OCI-LY3 (cell line): ENCODE data around the gene NFIA.

Experiments used
- H2AFZ ChIP-seq: fragments of 200-600, 300-600 bp; shearing (Covaris generic); 2 replicates; pipeline ENCODE4 v1.6.0; 2014; ENCODE audit warnings: antibody characterized with exemption, low read depth, low read length
- H3K27ac ChIP-seq: fragments of 200-600, 300-600 bp; sonication (generic); 2 replicates; pipeline ENCODE4 v1.5.1; 2014; ENCODE audit warnings: mild to moderate bottlenecking, low read length, moderate library complexity, mixed read lengths
- H3K27me3 ChIP-seq: fragments of 200-600, 300-600 bp; sonication (generic); 2 replicates; pipeline ENCODE4 v1.6.1; 2014; ENCODE audit warnings: low read depth, low read length, mixed read lengths
- H3K36me3 ChIP-seq: fragments of 200-600, 300-600 bp; sonication (generic); replicated peaks from 2 replicates; pipeline ENCODE3; 2014; ENCODE audit warnings: low read depth, low read length, mixed read lengths
- H3K4me1 ChIP-seq: fragments of 300-600, 200-600 bp; sonication (generic); 2 replicates; pipeline ENCODE4 v1.6.1; 2014; ENCODE audit warnings: low read length, mixed read lengths
- H3K4me2 ChIP-seq: fragments of 200-600, 300-600 bp; sonication (generic); 2 replicates; pipeline ENCODE4 v1.6.1; 2014; ENCODE audit warnings: low read length, mixed read lengths
- H3K4me3 ChIP-seq: fragments of 300-600, 200-600 bp; sonication (generic); 2 replicates; pipeline ENCODE4 v1.5.1; 2014; ENCODE audit warnings: antibody characterized with exemption, mild to moderate bottlenecking, low read length, moderate library complexity
- H3K79me2 ChIP-seq: fragments of 300-600, 200-600 bp; shearing (Covaris generic); 2 replicates; pipeline ENCODE4 v1.6.1; 2014; ENCODE audit warnings: mild to moderate bottlenecking, low read length, mixed read lengths
- H3K9ac ChIP-seq: fragments of 300-600, 200-600 bp; shearing (Covaris generic); 2 replicates; pipeline ENCODE4 v1.6.0; 2014; ENCODE audit warnings: mild to moderate bottlenecking, low read length, moderate library complexity
- H3K9me3 ChIP-seq: fragments of 200-600, 300-600 bp; shearing (Covaris generic); 2 replicates; pipeline ENCODE4 v1.6.1; 2014; ENCODE audit warnings: low read length, mixed read lengths; ENCODE audit not compliant: insufficient read depth
- H4K20me1 ChIP-seq: fragments of 200-600, 300-600 bp; sonication (generic); 2 replicates; pipeline ENCODE4 v1.6.1; 2016; ENCODE audit warnings: low read length, mixed read lengths; ENCODE audit not compliant: insufficient read depth
- EZH2phosphoT487 ChIP-seq: fragments of 200-600 bp; shearing (Covaris generic); IDR thresholded peaks from 2 replicates; pipeline ENCODE4 v1.6.1; 2018; ENCODE audit warnings: antibody characterized with exemption, mixed run types, low read depth
- TF ChIP-seq, protein P1 (sequence below): fragments of 200-600, 300-600 bp; sonication (generic); IDR thresholded peaks from 2 replicates; pipeline ENCODE4 v1.5.1; 2014; ENCODE audit warnings: antibody characterized with exemption, low read length, low read depth

NFIA gene

DNA sequence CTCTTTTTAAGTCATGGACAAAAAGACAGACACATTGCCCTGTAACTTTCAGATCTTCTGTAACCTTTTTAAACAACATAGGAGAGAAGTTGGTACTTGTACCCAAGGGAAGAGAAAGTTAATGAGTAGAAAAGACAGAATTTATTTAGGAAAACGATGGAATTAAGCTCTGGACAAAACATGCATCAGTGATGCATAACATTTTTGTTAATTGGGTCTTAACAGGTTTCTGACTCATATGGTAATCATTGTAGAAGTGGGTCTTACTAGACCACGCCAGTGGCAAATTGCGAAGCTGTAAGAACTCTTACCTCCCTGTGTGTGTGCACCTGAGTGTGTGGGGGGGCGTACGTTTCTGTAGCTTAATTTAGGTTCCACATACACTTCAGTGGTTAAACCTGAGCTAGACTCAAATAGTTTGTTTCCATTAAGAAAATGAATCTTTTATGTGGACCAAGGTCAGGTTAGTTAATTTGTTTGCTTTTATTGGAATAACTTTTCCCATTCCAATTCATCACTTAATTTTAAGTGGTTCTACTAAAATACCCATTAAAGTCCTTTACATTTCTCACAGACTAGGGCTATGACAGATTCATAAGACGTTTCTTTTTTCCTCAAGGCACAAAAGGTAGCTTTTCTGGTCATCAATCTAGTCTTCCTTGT is 48.1 kb downstream of the NFIA start:
- no peaks in the 10 kb centered on the region for H3K9me3 ChIP-seq
- H2AFZ ChIP-seq, result no peak overlapping the region
- no peaks in the 10 kb centered on the region for H3K27me3 ChIP-seq
- no peaks in the 10 kb centered on the region for H3K36me3 ChIP-seq
- H4K20me1 ChIP-seq, result no peaks in the 10 kb centered on the region
- TF ChIP-seq, protein P1, sequence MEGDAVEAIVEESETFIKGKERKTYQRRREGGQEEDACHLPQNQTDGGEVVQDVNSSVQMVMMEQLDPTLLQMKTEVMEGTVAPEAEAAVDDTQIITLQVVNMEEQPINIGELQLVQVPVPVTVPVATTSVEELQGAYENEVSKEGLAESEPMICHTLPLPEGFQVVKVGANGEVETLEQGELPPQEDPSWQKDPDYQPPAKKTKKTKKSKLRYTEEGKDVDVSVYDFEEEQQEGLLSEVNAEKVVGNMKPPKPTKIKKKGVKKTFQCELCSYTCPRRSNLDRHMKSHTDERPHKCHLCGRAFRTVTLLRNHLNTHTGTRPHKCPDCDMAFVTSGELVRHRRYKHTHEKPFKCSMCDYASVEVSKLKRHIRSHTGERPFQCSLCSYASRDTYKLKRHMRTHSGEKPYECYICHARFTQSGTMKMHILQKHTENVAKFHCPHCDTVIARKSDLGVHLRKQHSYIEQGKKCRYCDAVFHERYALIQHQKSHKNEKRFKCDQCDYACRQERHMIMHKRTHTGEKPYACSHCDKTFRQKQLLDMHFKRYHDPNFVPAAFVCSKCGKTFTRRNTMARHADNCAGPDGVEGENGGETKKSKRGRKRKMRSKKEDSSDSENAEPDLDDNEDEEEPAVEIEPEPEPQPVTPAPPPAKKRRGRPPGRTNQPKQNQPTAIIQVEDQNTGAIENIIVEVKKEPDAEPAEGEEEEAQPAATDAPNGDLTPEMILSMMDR, result no peak
- no peak for TF ChIP-seq EZH2phosphoT487
- no peaks in the 10 kb centered on the region for H3K79me2 ChIP-seq
- peaks cover 4% of the 10 kb centered on the region; the same call in 1 of the 2 replicates for H3K4me1 ChIP-seq
- H3K4me2 ChIP-seq, result no peak overlapping the region
- H3K4me3 ChIP-seq, result no peak overlapping the region
- no peak overlapping the region for H3K27ac ChIP-seq
- no peak overlapping the region for H3K9ac ChIP-seq

DNA sequence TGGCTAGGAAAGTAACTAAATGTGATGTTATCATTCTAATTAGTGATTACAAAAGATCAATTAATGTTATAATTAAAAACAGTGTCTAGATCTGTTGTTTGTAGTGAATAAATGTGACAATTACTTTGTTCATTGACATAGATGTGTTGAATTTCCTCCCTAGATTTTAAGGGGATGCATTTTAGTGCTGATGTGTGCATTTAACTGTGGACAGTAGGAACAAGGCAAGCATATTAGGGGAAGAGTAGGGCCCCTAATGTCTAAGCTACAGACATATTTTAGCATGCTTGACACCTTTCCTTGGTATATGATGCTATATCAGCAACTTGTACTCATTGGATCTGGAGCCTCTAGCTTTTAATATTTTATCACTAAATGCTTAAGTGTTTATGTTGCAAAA is 48.9 kb downstream of the NFIA start:
- no peak overlapping the region for H3K27ac ChIP-seq
- H3K9ac ChIP-seq, result no peak overlapping the region
- no peaks in the 10 kb centered on the region for H3K9me3 ChIP-seq
- H3K27me3 ChIP-seq, result no peaks in the 10 kb centered on the region
- TF ChIP-seq EZH2phosphoT487, result no peak
- TF ChIP-seq, protein P1, result no peak
- no peak overlapping the region for H3K4me3 ChIP-seq
- H4K20me1 ChIP-seq, result no peaks in the 10 kb centered on the region
- H3K36me3 ChIP-seq, result no peaks in the 10 kb centered on the region
- H3K79me2 ChIP-seq, result no peaks in the 10 kb centered on the region
- H2AFZ ChIP-seq, result no peak overlapping the region
- no peak overlapping the region for H3K4me2 ChIP-seq
- peaks cover 4% of the 10 kb centered on the region; the same call in 1 of the 2 replicates for H3K4me1 ChIP-seq

DNA sequence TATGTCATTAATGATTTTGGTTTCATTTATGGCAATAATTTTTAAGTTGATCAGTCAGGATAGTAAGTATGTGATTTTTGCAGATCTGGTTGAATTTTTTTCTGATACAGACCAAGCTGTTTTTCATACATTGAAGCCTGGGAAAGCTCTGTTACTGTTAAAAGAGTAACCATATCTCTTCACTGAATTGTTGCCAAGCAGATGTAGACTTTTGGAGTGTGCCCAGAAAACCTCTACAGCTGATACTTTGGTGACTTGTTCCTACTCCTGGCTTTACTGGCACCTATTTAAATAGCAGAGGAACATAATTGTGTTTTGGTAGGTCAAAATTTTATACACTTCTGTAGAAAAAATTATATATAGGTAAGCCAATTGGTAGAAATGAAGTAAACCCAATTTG is 49.4 kb downstream of the NFIA start:
- H3K27me3 ChIP-seq, result no peaks in the 10 kb centered on the region
- no peaks in the 10 kb centered on the region for H3K79me2 ChIP-seq
- H3K36me3 ChIP-seq, result no peaks in the 10 kb centered on the region
- no peaks in the 10 kb centered on the region for H3K9me3 ChIP-seq
- H3K4me3 ChIP-seq, result no peak overlapping the region
- peaks cover 4% of the 10 kb centered on the region; the same call in 1 of the 2 replicates for H3K4me1 ChIP-seq
- H3K4me2 ChIP-seq, result peak overlapping the region; percentile 36; the same call in 1 of the 2 replicates
- H4K20me1 ChIP-seq, result no peaks in the 10 kb centered on the region
- no peak overlapping the region for H2AFZ ChIP-seq
- no peak overlapping the region for H3K9ac ChIP-seq
- no peak for TF ChIP-seq EZH2phosphoT487
- TF ChIP-seq, protein P1, result no peak
- H3K27ac ChIP-seq, result no peak overlapping the region

DNA sequence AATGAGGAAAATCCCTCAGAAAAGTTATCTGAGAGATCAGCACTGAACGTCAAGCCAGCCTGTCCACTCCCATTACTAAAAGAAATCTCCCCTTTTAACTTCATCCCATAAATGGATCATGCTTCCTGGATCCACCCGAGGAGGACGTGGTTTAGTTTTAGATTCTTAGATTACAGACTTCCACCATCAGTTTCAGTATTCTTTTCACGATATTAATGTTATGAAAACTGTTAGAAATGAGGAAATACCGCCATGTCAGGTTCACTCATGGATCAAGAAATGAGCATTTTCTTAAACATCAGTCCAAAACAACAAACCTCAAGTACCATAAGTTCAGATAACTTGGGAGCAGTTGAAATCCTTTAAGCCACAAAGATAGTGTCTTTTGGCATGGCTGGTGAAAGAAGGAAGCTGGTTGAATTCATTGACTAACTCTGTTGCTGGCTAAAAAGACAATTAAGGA is 49.8 kb downstream of the NFIA start:
- Histone ChIP-seq H4K20me1 (no peaks in the 10 kb centered on the region), H2AFZ (no peak overlapping the region), H3K27me3 (no peaks in the 10 kb centered on the region), H3K9me3 (no peaks in the 10 kb centered on the region), H3K79me2 (no peaks in the 10 kb centered on the region), H3K27ac (no peak overlapping the region), H3K4me2 (peak overlapping the region; percentile 36), H3K4me1 (peaks cover 4% of the 10 kb centered on the region; the same call in 1 of the 2 replicates), H3K36me3 (no peaks in the 10 kb centered on the region), H3K9ac (no peak overlapping the region), H3K4me3 (no peak overlapping the region)
- TF ChIP-seq EZH2phosphoT487, result no peak
- TF ChIP-seq, protein P1, result no peak
